Astrocyte (in vitro differentiated cells and primary cell): ENCODE results near the gene FN1.

Experiments used
- EZH2 ChIP-seq: IDR thresholded peaks from 2 replicates; pipeline ENCODE4 v1.6.1; 2012; ENCODE audit warnings: mild to moderate bottlenecking, low read length, inconsistent platforms; ENCODE audit not compliant: insufficient read depth
- TF ChIP-seq, protein P1 (sequence below): IDR thresholded peaks from 2 replicates; pipeline ENCODE4 v1.5.1; 2011; ENCODE audit warnings: low read depth, mild to moderate bottlenecking, inconsistent platforms, low read length, moderate library complexity; ENCODE audit not compliant: insufficient read depth

DNA sequence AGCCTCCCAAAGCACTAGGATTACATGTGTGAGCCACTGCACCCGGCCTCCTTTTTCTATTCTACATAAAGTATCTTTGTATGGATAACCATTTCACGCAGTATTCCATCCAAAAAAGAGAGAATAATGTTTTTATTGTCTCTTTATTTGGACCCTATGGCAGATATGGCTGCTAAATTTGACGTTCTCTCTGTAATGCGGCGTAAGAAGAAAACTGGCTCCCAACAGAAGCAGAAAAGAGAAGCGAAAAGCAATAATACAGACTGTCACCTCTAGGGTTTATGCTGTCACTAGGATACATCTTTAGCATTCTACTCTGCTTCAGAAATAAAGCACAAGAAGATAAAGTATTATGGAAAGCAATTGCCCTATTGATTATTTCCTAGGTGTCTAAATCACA lies 55.9 kb downstream of the FN1 start:
- TF ChIP-seq, protein P1, sequence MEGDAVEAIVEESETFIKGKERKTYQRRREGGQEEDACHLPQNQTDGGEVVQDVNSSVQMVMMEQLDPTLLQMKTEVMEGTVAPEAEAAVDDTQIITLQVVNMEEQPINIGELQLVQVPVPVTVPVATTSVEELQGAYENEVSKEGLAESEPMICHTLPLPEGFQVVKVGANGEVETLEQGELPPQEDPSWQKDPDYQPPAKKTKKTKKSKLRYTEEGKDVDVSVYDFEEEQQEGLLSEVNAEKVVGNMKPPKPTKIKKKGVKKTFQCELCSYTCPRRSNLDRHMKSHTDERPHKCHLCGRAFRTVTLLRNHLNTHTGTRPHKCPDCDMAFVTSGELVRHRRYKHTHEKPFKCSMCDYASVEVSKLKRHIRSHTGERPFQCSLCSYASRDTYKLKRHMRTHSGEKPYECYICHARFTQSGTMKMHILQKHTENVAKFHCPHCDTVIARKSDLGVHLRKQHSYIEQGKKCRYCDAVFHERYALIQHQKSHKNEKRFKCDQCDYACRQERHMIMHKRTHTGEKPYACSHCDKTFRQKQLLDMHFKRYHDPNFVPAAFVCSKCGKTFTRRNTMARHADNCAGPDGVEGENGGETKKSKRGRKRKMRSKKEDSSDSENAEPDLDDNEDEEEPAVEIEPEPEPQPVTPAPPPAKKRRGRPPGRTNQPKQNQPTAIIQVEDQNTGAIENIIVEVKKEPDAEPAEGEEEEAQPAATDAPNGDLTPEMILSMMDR = no peak
- no peak for TF ChIP-seq EZH2
